UCSD-AML1 (cell line): ENCODE data around the gene SETD1B.

Experiments used
- DNase-seq: peaks from one replicate; lab custom pipeline; 2025; ENCODE audit not compliant: unreplicated experiment; lab: John Stamatoyannopoulos, UW

SETD1B gene

GRCh38 chr12:121794534-121795033 is 9.2 kb upstream of the SETD1B start:
- no peak for DNase-seq

GRCh38 chr12:121795034-121795968 is 8.5 kb upstream of the SETD1B start:
- DNase-seq: peak; percentile 90

GRCh38 chr12:121796855-121797751 is 6.7 kb upstream of the SETD1B start:
- no peak for DNase-seq

GRCh38 chr12:121797937-121798786 is 5.6 kb upstream of the SETD1B start:
- no peak for DNase-seq

- DNase-seq: no peak
Measured at GRCh38 chr12:121798787-121799155, 5.0 kb upstream of the SETD1B start.

GRCh38 chr12:121799156-121799841 is 4.5 kb upstream of the SETD1B start:
- peak; percentile 44 for DNase-seq

GRCh38 chr12:121799842-121800693 is 3.7 kb upstream of the SETD1B start:
- DNase-seq: peak; percentile 70

- DNase-seq: peak; percentile 66
Measured at GRCh38 chr12:121800694-121801594, 2.9 kb upstream of the SETD1B start.

- DNase-seq: peak; percentile 39
Measured at GRCh38 chr12:121801595-121802484, 2.0 kb upstream of the SETD1B start.

- no peak for DNase-seq
Measured at GRCh38 chr12:121802485-121802842, 1.3 kb upstream of the SETD1B start.

GRCh38 chr12:121802843-121803698 is 738 bp upstream of the SETD1B start:
- DNase-seq: peak; percentile 92

GRCh38 chr12:121804417-121805111 is 755 bp downstream of the SETD1B start:
- DNase-seq: peak; percentile 31

- no peak for DNase-seq
Measured at GRCh38 chr12:121805171-121806008, 1.6 kb downstream of the SETD1B start.

- DNase-seq: no peak
Measured at GRCh38 chr12:121806009-121806545, 2.3 kb downstream of the SETD1B start.
